NCI-H82 (cell line): ENCODE data around the gene SFMBT1.
"Not testable (repeated sequence)": the region's sequence is repeated elsewhere in the genome, so short reads cannot be mapped to it uniquely, and the experiment has no call there.

Experiments used
- DNase-seq: peaks from one replicate; lab custom pipeline; 2025; lab: John Stamatoyannopoulos, UW

SFMBT1 gene

DNA sequence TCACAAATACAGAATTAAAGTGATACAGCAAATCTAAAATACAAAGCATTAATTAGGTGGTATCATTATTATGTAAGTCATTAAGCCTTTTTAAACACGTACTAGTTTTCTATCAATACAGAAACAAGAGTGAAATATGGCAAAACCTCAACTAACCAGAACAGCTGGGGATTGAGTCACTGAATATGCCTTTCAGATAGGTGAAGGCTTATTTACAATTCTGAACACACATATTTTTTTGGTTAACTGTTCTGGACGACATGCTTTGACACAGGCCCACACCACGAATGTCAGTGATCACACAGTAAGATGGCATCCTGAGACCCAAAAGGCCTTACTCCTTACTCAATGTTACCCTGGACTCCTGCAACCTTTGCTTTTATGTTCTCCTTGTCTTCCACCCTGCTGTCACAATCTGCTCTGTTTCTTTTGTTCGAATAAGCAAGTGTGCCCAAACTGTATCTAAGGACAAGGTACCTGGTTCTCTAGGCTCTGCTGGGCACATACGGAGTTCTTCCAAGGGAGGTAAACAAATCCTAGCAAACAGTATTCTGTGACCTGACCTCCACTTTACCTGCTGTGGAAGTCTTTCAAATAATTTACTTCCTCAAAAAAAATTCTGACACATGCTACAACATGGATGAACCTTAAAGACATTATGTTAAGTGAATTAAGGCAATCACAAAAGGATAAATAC, 7.0 kb downstream of the SFMBT1 start:
- no peak for DNase-seq

GRCh38 chr3:53035825-53036619, 9.9 kb downstream of the SFMBT1 start:
- DNase-seq, result no peak

DNA sequence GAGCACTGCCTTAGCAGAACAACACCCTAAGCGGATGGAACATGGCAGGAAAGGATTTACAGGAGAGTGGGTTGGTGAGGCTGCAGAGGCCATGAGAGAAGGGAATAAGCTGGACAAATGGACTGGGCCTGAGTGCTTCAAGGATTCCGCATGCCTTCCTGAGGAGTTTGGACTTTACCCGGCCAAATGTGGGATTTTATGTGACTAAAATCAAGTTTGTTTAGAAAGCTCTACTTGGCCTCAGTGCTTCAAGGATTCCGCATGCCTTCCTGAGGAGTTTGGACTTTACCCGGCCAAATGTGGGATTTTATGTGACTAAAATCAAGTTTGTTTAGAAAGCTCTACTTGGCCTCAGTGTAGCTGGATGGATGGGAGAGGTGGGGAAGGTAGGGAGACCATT, 10.9 kb downstream of the SFMBT1 start:
- DNase-seq, result not testable (repeated sequence)

DNA sequence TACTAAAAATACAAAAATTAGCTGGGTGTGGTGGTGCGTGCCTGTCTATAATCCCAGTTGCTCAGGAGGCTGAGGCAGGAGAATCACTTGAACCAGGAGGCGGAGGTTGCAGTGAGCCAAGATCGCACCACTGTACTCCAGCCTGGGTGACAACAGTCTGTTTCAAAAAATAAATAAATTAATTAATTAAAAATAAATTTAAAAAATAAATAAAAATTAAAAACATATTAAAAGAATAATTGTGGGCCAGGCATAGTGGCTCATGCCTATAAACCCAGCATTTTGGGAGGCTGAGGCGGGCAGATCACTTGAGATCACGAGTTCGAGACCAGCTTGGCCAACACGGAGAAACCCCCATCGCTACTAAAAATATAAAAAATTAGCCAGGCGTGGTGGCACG, 11.5 kb downstream of the SFMBT1 start:
- not testable (repeated sequence) for DNase-seq

DNA sequence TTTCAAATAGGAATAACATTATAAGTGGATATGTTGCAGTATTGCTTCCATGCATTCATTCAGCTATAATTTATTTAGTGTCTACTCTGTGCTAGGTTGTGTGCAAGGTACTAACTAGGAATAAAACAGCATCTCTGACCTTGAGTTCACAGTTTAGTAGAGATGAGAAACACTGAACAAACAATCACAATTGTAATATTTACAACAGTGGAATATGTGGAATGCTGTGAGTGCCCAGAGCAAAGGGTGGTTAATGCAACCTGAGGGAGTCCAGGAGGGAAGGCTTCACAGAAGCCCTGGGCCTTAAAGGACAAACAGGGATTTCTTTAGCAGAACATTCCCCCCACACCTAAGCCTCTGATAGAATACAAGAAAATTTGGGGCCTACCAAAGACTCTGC, 13.3 kb downstream of the SFMBT1 start:
- no peak for DNase-seq

- DNase-seq, result no peak
Measured at GRCh38 chr3:53030619-53031449, 15.0 kb downstream of the SFMBT1 start.

DNA sequence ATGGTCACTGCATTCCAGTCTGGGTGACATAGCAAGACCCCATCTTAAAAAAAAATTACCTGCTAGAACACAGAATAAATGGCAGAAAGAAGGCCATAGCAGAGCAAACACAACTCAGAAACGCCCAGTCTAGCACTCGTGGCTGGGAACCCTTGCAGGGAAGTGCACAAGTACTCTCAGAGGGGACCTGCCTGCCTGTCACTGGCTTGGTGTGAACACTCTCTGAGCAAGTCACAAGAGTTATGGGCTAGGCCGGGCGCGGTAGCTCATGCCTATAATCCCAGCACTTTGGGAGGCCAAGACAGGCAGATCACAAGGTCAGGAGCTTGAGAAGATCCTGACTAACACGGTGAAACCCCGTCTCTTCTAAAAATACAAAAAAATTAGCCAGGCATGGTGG, 17.2 kb downstream of the SFMBT1 start:
- no peak for DNase-seq

DNA sequence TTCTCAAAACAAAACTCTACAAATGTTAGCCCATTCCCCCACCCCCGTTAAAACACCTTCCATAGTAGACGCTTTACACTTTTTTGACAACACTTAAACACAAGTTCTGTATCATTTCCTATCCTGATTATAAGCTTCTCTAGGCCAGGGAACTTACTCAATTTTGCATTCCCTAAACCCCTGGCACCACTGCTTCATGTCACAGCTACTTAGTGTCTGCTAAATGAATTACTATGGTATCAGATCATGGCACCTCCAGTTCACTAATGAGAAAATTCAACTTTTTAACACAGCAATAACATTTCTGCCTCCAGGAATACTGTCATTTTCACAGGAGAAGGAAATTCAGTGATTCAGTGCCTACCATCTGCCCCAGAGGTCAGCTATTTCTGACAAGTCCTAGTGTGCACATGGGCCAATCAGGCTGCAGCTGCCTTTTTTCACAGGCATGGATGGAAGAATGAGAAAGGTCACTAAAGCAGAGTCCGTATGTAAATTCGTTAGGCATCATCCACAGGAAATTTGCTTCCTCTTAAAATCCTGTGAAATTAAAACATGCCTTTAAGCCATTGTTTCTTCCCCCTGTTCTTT, 18.5 kb downstream of the SFMBT1 start:
- no peak for DNase-seq

DNA sequence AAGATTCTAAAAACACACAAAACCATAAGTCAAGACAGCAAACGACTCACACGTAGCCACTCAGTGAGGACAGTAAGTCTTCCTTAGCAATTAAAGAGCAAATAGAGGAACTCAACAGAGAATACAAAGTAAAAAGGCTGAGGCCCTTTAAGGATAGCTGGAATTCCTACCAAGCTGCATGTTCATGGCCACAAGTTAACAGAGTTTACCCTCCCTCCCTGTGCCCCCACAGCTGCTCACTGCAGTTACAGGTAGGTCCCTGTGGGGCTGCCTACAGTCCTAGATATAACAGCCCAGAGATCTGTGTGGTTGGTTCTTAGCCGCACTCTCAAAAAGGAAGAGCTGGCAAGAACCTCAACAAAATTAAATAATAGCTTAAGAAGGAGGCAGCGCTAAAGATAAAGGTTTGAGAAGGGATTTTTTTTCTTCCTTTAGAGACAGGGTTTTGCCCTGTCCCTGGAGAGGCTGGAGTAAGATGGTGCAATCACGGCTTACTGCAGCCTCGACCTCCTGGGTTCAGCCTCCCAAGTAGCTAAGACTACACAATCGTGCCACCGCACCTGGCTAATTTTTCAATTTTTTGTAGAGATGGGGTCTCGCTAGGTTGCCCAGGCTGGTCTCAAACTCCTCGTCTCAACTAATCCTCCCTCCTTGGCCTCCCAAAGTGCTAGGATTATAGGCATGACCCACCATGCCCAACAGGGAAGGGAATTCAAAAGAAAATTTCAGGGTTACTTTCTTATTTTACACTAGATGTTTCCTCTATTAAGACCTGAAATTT, 19.3 kb downstream of the SFMBT1 start:
- no peak for DNase-seq

GRCh38 chr3:53024315-53024714, 21.6 kb downstream of the SFMBT1 start:
- no peak for DNase-seq

- peak; percentile 60 for DNase-seq
Measured at GRCh38 chr3:53023072-53023823, 22.6 kb downstream of the SFMBT1 start.

DNA sequence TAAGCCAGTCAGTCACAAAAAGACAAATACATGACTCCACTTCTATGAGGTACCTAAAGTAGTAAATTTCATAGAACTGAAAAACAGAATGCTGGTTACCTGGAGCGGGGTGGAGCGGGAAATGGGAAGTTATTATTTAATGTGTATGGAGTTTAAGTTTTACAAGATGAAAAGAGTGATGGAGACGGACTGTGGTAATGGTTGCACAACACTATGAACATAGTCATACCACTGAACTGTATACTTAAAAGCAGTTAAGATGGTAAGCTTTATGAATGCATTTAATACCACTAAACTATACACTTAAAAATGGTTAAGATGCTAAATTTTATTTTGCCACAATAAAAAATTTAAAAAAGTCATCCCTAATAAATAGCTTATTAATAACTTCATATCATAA, 23.2 kb downstream of the SFMBT1 start:
- DNase-seq, result no peak

DNA sequence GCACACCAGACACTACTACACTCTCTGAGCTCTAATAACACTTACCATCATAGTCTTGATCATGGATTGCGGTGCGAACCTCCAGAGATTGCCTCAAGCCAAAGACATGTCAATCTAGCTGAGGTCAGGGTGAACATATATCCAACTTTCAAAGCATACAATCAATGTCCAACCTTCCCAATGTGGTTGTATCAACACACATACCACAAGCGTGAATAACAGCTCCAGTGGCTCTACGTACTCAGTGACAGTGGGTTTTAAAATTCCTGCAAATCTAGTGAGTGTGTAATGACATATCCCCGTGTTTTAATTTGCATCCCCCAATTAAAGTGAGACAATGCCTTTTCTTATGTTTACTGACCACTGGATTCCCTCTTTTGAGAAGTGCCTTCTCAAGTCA, 29.6 kb downstream of the SFMBT1 start:
- no peak for DNase-seq

GRCh38 chr3:53011324-53011723, 34.5 kb downstream of the SFMBT1 start:
- DNase-seq, result no peak

DNA sequence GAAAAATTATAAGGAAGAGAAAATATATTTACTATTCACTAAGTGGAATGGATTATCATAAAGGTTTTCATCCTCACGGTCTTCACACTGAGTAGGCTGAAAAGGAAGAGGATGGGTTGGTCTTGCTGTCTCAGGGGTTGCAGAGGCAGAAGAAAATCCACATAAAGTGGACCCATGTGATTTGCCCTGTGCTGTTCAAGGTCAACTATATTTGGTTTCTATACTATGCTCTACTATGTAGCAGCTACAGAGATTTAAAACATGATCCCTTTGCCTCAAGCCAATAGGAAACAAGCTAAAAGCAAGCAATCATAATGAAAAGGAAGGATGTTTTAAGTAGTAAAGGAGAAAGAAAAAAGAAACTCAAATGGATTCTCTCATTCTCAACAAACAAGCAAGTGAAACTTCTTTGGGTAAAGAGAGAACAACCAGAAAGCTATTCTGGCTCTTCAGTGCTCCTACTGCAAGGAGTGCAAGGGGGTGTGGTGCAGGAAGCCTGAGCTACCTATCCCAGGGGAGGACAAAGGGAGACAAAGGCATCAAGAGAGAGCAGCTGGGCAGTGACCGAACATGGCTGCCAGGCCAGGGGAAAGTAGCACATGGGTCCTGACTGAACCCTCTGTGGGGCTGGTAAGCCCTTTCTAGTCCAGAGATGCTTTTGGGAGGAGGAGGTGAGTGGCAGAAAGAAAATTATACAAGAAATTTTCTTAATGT, 35.9 kb downstream of the SFMBT1 start:
- no peak for DNase-seq

DNA sequence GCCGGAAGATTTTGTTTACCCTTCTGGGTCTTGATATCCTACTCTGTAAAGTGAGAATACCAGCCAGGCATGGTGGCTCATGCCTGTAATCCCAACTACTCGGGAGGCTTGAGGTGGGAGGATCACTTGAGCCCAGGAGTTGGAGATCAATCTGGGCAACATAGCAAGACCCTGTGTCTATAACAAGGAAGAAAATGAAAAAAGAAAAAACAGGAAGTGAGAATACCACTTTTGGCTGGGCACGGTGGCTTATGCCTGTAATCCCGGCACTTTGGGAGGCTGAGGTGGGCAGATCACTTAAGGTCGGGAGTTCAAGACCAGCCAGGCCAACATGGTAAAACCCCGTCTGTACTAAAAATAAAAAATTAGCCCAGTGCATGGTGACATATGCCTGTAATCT, 36.9 kb downstream of the SFMBT1 start:
- DNase-seq, result no peak

DNA sequence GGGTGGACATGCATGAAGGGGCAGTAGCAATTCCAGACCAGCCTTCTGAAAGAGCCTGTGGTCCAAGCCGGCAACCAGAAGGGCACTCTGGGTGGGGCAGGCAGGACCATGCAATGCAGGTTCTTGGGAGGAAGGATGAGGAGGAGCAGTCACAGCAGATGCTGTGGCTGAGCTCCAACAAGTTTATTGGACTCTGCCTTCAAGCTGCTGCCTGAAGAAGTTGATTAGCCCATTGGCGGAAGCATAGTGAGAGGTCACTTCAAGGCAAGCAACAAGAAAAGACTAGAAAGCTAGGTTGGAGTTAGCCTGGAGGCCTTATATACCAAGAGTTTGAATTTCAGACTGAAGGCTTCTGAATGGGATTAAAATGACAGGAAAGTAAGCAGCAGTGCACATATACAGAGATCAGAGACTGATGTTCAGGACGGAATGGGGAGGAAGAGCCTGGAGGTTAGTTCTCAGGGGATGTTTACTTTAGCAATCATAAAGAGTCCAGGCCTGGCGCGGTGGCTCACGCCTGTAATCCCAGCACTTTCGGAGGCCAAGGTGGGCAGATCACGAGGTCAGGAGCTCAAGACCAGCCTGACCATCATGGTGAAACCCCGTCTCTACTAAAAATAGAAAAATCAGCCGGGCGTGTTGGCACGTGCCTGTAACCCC, 39.9 kb downstream of the SFMBT1 start:
- DNase-seq, result no peak

DNA sequence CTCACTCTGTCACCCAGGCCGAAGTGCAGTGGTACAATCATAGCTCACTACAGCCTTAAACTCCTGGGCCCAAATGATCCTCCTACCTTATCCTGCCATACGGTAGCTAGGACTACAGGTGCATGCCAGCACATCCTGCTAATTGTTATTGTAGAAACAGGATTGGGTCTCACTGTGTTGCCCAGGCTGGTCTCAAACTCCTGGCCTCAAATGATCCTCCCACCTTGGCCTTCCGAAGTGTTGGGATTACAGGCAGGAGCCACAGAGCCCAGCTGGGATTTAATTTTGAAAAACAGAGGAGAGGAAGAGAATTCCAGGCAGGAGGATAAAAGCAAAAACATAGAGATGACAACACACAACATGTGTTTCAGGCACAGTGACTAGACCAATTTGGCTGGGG, 40.5 kb downstream of the SFMBT1 start:
- DNase-seq, result no peak

DNA sequence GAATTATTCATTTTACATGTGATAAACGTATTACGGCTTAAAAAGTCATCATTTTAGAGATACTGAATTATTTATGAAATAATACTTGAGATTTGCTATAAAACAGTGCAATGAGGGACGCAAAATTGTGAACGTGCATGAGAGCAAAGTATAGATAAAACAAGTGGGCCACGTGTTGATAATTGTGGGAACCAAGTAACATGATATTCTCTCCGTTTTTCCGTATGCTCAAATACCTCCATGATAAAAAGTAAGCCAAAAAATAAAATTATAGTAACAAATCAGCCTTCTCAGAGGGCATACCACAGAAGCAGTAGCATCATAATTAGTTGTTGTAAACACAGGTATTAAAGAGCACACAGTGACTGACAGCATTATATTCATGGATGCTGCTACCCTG, 42.6 kb downstream of the SFMBT1 start:
- DNase-seq, result no peak
